Measurements from ENCODE around the gene CLCN6. TPM values are rescaled to one million over a fixed set of nuclear protein-coding genes. Genes with fewer than 3 reads are reported as not detected.

CLCN6 gene
- polyA plus RNA-seq, 1 experiment, result 9.0 TPM

DNA sequence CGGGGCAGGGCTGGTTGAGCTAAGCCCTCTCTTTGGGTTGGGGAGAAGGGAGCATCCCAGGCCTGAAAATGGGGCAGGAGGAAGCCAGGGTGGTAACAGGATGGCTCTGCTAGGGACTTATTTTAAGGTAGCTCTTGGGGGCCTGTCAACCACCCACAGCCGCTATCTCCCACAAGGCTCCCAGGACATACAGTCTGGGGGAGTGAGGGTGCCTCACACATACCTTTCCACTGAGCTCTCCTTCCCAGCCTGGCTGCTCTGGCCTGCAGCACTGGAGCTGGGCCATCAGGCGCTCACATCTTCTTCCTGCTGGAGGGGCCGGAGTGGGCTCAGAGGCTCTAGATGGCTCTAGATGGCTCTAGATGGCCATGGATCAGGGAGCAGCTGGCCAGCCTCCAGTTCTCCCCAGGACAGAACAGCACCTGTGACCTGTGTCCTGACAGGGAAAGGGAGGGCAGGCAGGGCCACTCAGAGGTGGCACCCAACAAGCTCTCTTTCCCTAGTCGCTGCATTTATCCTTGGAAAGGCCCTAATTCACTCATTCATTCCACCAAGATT lies 63.7 kb downstream of the CLCN6 start:
- no peak overlapping the region for H3K4me3 ChIP-seq (ENCODE audit: low read depth, low read length)
- H3K27me3 ChIP-seq (ENCODE audit: control insufficient read depth, insufficient read depth, low read length), result peaks cover 15% of the 10 kb centered on the region
- TF ChIP-seq, protein P1, sequence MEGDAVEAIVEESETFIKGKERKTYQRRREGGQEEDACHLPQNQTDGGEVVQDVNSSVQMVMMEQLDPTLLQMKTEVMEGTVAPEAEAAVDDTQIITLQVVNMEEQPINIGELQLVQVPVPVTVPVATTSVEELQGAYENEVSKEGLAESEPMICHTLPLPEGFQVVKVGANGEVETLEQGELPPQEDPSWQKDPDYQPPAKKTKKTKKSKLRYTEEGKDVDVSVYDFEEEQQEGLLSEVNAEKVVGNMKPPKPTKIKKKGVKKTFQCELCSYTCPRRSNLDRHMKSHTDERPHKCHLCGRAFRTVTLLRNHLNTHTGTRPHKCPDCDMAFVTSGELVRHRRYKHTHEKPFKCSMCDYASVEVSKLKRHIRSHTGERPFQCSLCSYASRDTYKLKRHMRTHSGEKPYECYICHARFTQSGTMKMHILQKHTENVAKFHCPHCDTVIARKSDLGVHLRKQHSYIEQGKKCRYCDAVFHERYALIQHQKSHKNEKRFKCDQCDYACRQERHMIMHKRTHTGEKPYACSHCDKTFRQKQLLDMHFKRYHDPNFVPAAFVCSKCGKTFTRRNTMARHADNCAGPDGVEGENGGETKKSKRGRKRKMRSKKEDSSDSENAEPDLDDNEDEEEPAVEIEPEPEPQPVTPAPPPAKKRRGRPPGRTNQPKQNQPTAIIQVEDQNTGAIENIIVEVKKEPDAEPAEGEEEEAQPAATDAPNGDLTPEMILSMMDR (IDR thresholded peaks at IDR 0.05; ENCODE audit: low read depth, low read length), result no peak
- no peaks in the 10 kb centered on the region for H3K9me3 ChIP-seq (ENCODE audit: control insufficient read depth, insufficient read depth, low read length)
- CTCF ChIA-PET, result interaction anchor here (1.4 kb wide), 1 partner anchor 24 kb away, joined by 5 read pairs; no protein-coding TSS in a partner anchor
- no peak overlapping the region for H3K27ac ChIP-seq (ENCODE audit: low read depth, low read length)
- DNase-seq (ENCODE audit: low read depth, low spot score), result no peak
- POLR2A ChIA-PET, result no interaction called here

DNA sequence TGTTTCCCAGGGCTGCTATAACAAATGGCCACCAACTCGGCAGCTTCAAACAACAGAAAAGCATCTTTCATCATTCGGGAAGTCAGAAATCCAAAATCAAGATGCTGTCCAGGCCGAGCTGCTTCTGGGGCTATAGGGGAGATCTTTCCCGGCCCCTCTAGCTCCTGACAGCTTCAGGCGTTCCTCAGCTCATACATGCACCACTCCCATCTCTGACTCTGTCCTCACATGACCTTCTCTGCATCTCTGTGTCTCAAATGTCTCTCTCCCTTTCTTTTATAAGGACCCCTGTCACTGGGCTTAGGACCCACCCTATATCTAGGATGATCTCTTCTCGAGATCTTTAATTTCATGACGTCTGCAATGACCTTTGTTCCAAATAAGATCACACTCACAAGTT lies 66.6 kb downstream of the CLCN6 start:
- no peak overlapping the region for H3K4me3 ChIP-seq (ENCODE audit: low read depth, low read length)
- DNase-seq (ENCODE audit: low read depth, low spot score), result no peak
- H3K27ac ChIP-seq (ENCODE audit: low read depth, low read length), result no peak overlapping the region
- ChIA-PET POLR2A (no interaction called here), CTCF (interaction anchor here (0.7 to 1.6 kb wide), 2 partner anchors 10 to 106 kb away, joined by 5 to 11 read pairs; no protein-coding TSS in a partner anchor)
- TF ChIP-seq, protein P1 (IDR thresholded peaks at IDR 0.05; ENCODE audit: low read depth, low read length), result no peak
- H3K27me3 ChIP-seq (ENCODE audit: control insufficient read depth, insufficient read depth, low read length), result peaks cover 35% of the 10 kb centered on the region
- H3K9me3 ChIP-seq (ENCODE audit: control insufficient read depth, insufficient read depth, low read length), result no peaks in the 10 kb centered on the region

DNA sequence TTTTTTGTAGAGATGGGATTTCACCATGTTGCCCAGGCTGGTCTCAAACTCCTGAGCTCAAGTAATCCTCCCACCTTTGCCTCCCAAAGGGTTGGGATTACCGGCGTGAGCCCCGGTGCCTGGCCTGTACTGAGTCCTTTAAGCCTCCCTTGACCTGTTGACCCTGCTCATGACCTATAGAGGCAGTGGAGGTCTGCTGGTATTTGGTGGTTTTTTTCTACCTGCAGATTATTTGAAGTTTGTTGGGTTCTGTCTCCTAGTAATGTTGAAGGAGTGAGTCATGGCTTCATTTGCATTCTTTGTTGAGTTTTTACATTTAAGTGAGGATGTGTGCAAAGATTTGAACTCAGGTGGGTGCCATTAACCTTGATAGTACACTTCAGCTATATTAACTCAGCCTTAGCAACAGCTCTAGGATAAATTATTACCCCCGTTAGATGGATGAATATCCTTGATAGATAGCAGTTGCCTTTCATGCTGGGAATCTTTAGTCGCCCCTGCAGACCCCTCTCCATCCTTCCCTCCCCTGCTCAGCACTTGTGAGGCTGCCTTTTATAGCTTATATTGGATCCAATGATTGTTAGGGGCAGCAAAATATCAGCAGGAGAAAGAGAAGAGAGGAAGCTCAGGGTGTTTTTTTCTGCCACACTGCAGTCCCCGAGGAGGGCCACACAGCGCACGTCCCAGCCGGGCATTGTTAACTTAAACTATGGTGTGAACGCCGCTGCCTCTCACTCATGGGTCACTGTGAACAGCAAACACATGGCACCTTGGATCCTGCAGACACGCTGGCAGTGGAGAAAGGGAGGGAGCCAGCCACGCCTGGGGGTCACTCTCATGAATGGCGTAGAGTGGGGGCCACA lies 67.6 kb downstream of the CLCN6 start:
- CTCF ChIA-PET, result interaction anchor here (0.7 kb wide), 1 partner anchor 105 kb away, joined by 11 read pairs; no protein-coding TSS in a partner anchor
- no peak for DNase-seq (ENCODE audit: low read depth, low spot score)
- no peak overlapping the region for H3K4me3 ChIP-seq (ENCODE audit: low read depth, low read length)
- peaks cover 44% of the 10 kb centered on the region for H3K27me3 ChIP-seq (ENCODE audit: control insufficient read depth, insufficient read depth, low read length)
- no peak overlapping the region for H3K27ac ChIP-seq (ENCODE audit: low read depth, low read length)
- H3K9me3 ChIP-seq (ENCODE audit: control insufficient read depth, insufficient read depth, low read length), result no peaks in the 10 kb centered on the region; the same call in 1 of the 2 replicates
- TF ChIP-seq, protein P1 (IDR thresholded peaks at IDR 0.05; ENCODE audit: low read depth, low read length), result no peak
- POLR2A ChIA-PET, result interaction anchor here (0.5 to 0.6 kb wide), 3 partner anchors 35 to 141 kb away, joined by 4 to 7 read pairs (median 5); no protein-coding TSS in a partner anchor

- H3K4me3 ChIP-seq (ENCODE audit: low read depth, low read length), result no peak overlapping the region
- peaks cover 46% of the 10 kb centered on the region for H3K27me3 ChIP-seq (ENCODE audit: control insufficient read depth, insufficient read depth, low read length)
- no peak for DNase-seq (ENCODE audit: low read depth, low spot score)
- no peaks in the 10 kb centered on the region; the same call in 1 of the 2 replicates for H3K9me3 ChIP-seq (ENCODE audit: control insufficient read depth, insufficient read depth, low read length)
- H3K27ac ChIP-seq (ENCODE audit: low read depth, low read length), result no peak overlapping the region
- POLR2A ChIA-PET, result no interaction called here
- CTCF ChIA-PET, result no interaction called here
- TF ChIP-seq, protein P1 (IDR thresholded peaks at IDR 0.05; ENCODE audit: low read depth, low read length), result no peak
These were observed 68.2 kb downstream of the CLCN6 start for GRCh38 chr1:11874258-11874562.

DNA sequence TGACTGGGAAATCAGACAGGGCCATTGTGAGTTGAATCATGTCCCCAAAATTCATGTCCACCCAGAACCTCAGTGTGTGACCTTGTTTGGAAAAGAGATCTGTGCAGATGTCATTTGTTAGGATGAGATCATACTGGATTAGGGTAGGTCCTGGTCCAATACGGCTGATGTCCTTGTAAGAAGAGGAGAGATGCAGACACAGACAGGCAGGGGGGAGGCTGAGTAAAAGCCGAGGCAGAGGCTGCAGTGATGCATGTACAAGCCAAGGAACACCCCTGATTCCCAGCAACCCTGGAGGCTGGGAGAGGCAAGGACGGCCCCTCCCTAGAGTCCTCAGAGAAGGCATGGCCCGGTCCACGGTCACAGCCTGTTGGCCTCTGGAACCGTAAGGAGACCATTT lies 68.6 kb downstream of the CLCN6 start:
- POLR2A ChIA-PET, result no interaction called here
- Histone ChIP-seq H3K27ac (ENCODE audit: low read depth, low read length) (no peak overlapping the region), H3K27me3 (ENCODE audit: control insufficient read depth, insufficient read depth, low read length) (peaks cover 47% of the 10 kb centered on the region), H3K4me3 (ENCODE audit: low read depth, low read length) (no peak overlapping the region), H3K9me3 (ENCODE audit: control insufficient read depth, insufficient read depth, low read length) (no peaks in the 10 kb centered on the region; the same call in 1 of the 2 replicates)
- DNase-seq (ENCODE audit: low read depth, low spot score), result no peak
- TF ChIP-seq, protein P1 (IDR thresholded peaks at IDR 0.05; ENCODE audit: low read depth, low read length), result no peak
- CTCF ChIA-PET, result no interaction called here
